Esophagus (tissue), 2 donors: Measurements from ENCODE around the gene LYPD1. TPM values are rescaled to one million over a fixed set of nuclear protein-coding genes. Genes with fewer than 3 reads are reported as not detected.

Experiments used
- H3K27ac ChIP-seq, 2 donors: one replicate each; pipeline ENCODE4 v1.5.1; 2013; ENCODE audit warnings: low read depth in 2 of 2, mild to moderate bottlenecking in 2 of 2, inconsistent platforms in 1 of 2, low read length in 1 of 2, moderate library complexity in 1 of 2
- H3K27me3 ChIP-seq, 2 donors: one replicate each; pipeline ENCODE4 v1.6.1; 2013; ENCODE audit warnings: low read length in 2 of 2, control low read depth in 1 of 2, mild to moderate bottlenecking in 1 of 2; ENCODE audit not compliant: insufficient read depth in 2 of 2, control insufficient read depth in 1 of 2
- H3K36me3 ChIP-seq, 2 donors: one replicate each; pipeline ENCODE4 v1.6.1; 2013; ENCODE audit warnings: low read length in 1 of 2; ENCODE audit not compliant: control insufficient read depth in 2 of 2, insufficient read depth in 2 of 2
- H3K4me1 ChIP-seq, 2 donors: one replicate each; pipeline ENCODE4 v1.6.1; 2013; ENCODE audit warnings: low read length in 1 of 2; ENCODE audit not compliant: control insufficient read depth in 2 of 2, insufficient read depth in 2 of 2
- H3K4me3 ChIP-seq, 2 donors: one replicate each; pipeline ENCODE4 v1.5.1; 2013; ENCODE audit warnings: low read length in 2 of 2, mild to moderate bottlenecking in 2 of 2, low read depth in 1 of 2, moderate library complexity in 1 of 2
- H3K9me3 ChIP-seq, 2 donors: one replicate each; pipeline ENCODE4 v1.6.1; 2013; ENCODE audit warnings: mild to moderate bottlenecking in 2 of 2, low read depth in 1 of 2, low read length in 1 of 2, moderate library complexity in 1 of 2; ENCODE audit not compliant: control insufficient read depth in 2 of 2, insufficient read depth in 1 of 2
- WGBS, 2 donors: extraction: QIAGEN DNeasy Blood & Tissue Kit; methylation state at CpG; one replicate each; pipeline ENCODE4 v1.1.7; 2013; 5-methylcytosine and 5-hydroxymethylcytosine counted together
- polyA plus RNA-seq, 2 donors: library from polyadenylated mRNA; stranded (reverse); fragments of 200-250 nt; gene quantifications; one replicate each; pipeline ENCODE4 v1.2.3, GENCODE V29; 2013
- donor health status: healthy with polysubstance abuse.
- donor health status: Bipolar disorder and iron deficiency.

The LYPD1 gene
- polyA plus RNA-seq, 2 donors: 0.24 to 0.56 TPM

GRCh38 chr2:132670496-132671150 is 618 bp upstream of the LYPD1 start:
- WGBS, 2 donors: 2 to 3% methylated on average over 39 to 44 of the region's 44 CpGs
- Histone ChIP-seq H3K27me3 (peaks cover 0 to 12% of the 10 kb centered on the region in 2 donors), H3K27ac (no peak overlapping the region), H3K4me1 (peaks cover 9 to 21% of the 10 kb centered on the region in 2 donors), H3K36me3 (no peaks in the 10 kb centered on the region), H3K4me3 (peak overlapping the region; percentile 38 to 46), H3K9me3 (no peaks in the 10 kb centered on the region)

- Histone ChIP-seq H3K27me3 (peaks cover 0 to 12% of the 10 kb centered on the region in 2 donors), H3K36me3 (no peaks in the 10 kb centered on the region), H3K9me3 (no peaks in the 10 kb centered on the region), H3K4me3 (peak overlapping the region; percentile 38 to 46), H3K27ac (no peak overlapping the region), H3K4me1 (peaks cover 9 to 21% of the 10 kb centered on the region in 2 donors)
- 2 to 3% methylated on average over 76 to 80 of the region's 80 CpGs for WGBS, 2 donors
Measured at GRCh38 chr2:132668987-132669907, 758 bp downstream of the LYPD1 start.

GRCh38 chr2:132668189-132668823 is 1.7 kb downstream of the LYPD1 start:
- no peak overlapping the region for H3K4me3 ChIP-seq
- WGBS, 2 donors: 9 to 10% methylated on average over 24 to 25 of the region's 25 CpGs

GRCh38 chr2:132667706-132668105 is 2.3 kb downstream of the LYPD1 start:
- H3K27ac ChIP-seq: no peak overlapping the region
- 23 to 52% methylated on average over 1 of the region's 1 CpG for WGBS, 2 donors
- H3K36me3 ChIP-seq: no peaks in the 10 kb centered on the region
- H3K9me3 ChIP-seq: no peaks in the 10 kb centered on the region
- peaks cover 9 to 21% of the 10 kb centered on the region in 2 donors for H3K4me1 ChIP-seq
- H3K4me3 ChIP-seq: no peak overlapping the region
- peaks cover 0 to 12% of the 10 kb centered on the region in 2 donors for H3K27me3 ChIP-seq

More at GRCh38 chr2:132668189-132668823, 1.7 kb downstream of the LYPD1 start:
- Histone ChIP-seq H3K9me3 (no peaks in the 10 kb centered on the region), H3K36me3 (no peaks in the 10 kb centered on the region), H3K4me1 (peaks cover 9 to 21% of the 10 kb centered on the region in 2 donors), H3K27me3 (peaks cover 0 to 12% of the 10 kb centered on the region in 2 donors), H3K27ac (no peak overlapping the region)

- Histone ChIP-seq H3K36me3 (no peaks in the 10 kb centered on the region), H3K4me1 (peaks cover 3 to 15% of the 10 kb centered on the region in 2 donors), H3K27ac (no peak overlapping the region), H3K27me3 (peaks cover 0 to 7% of the 10 kb centered on the region in 2 donors), H3K9me3 (no peaks in the 10 kb centered on the region), H3K4me3 (no peak overlapping the region)
- WGBS, 2 donors: 85% methylated on average over 4 of the region's 4 CpGs
Measured at GRCh38 chr2:132665401-132666140, 4.4 kb downstream of the LYPD1 start.

GRCh38 chr2:132664096-132664495 is 5.9 kb downstream of the LYPD1 start:
- peaks cover 0 to 7% of the 10 kb centered on the region in 2 donors for H3K27me3 ChIP-seq
- peaks cover 0 to 2% of the 10 kb centered on the region in 2 donors for H3K4me1 ChIP-seq
- WGBS, 2 donors: 70 to 78% methylated on average over 2 of the region's 2 CpGs
- no peaks in the 10 kb centered on the region for H3K36me3 ChIP-seq
- no peak overlapping the region for H3K4me3 ChIP-seq
- no peak overlapping the region for H3K27ac ChIP-seq
- no peaks in the 10 kb centered on the region for H3K9me3 ChIP-seq

GRCh38 chr2:132662732-132663131 is 7.3 kb downstream of the LYPD1 start:
- no peaks in the 10 kb centered on the region for H3K4me1 ChIP-seq
- no peak overlapping the region for H3K4me3 ChIP-seq
- H3K9me3 ChIP-seq: no peaks in the 10 kb centered on the region
- no peak overlapping the region for H3K27ac ChIP-seq
- no peaks in the 10 kb centered on the region for H3K36me3 ChIP-seq
- H3K27me3 ChIP-seq: peaks cover 0 to 2% of the 10 kb centered on the region in 2 donors
- 42 to 43% methylated on average over 3 of the region's 3 CpGs for WGBS, 2 donors

- Histone ChIP-seq H3K4me3 (no peak overlapping the region), H3K36me3 (no peaks in the 10 kb centered on the region), H3K9me3 (no peaks in the 10 kb centered on the region), H3K27ac (no peak overlapping the region), H3K27me3 (no peaks in the 10 kb centered on the region), H3K4me1 (no peaks in the 10 kb centered on the region)
- 91 to 92% methylated on average over 3 of the region's 3 CpGs for WGBS, 2 donors
Measured at GRCh38 chr2:132659331-132659730, 10.7 kb downstream of the LYPD1 start.
